ENCODE data around the gene TRAF3. TPM values are rescaled to one million over a fixed set of nuclear protein-coding genes. Genes with fewer than 3 reads are reported as not detected.

The TRAF3 gene
- total RNA-seq, 1 experiment from 2014 or later = 37.6 TPM

DNA sequence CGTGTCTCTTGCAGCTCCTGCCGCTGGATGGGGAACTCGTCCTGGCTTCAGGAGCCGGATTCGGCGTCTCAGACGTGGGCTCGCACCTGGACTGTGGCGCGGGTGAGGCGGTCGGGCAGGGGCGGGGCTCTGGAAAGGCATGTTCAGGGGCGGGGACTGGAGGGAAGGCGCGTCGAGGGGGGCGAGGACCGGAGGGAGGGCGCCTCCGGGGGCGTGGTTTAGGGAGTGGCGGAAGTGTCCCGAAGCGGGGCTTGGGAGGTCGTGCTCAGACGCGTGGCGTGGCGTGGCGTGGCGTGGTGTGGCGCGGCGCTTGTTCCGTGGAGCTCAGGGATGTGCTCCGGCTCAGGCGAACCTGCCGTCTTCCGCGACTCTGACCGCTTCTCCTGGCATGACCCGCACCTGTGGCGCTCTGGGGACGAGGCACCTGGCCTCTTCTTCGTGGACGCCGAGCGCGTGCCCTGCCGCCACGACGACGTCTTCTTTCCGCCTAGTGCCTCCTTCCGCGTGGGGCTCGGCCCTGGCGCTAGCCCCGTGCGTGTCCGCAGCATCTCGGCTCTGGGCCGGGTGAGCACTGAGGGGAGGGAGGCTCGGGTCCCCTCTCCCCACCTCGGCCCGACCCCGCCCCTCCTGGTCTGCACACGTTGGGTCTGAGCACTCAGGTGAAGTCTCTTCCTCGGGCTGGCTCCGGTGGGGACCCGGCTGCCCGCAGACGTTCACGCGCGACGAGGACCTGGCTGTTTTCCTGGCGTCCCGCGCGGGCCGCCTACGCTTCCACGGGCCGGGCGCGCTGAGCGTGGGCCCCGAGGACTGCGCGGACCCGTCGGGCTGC, 151.4 kb downstream of the TRAF3 start:
- in situ Hi-C loops (cut with HindIII; ENCODE audit: low pct_unique_long_range_greater_than_20kb, low sequenced_read_pairs) (no loop called here), intact Hi-C loops (cut with micrococcal nuclease; ENCODE audit: unreplicated experiment) (no loop called here)
- CTCF ChIA-PET = no interaction called here
- no peak for DNase-seq (ENCODE audit: low read depth, low spot score)
- no TSS peak for BruUV-seq (replicated peaks)
- H3K4me1 ChIP-seq (ENCODE audit: control insufficient read depth, insufficient read depth, low read length) = peaks cover 2% of the 10 kb centered on the region; the same call in 1 of the 2 replicates
- peak; percentile 50 for ATAC-seq
- no peaks in the 10 kb centered on the region for H3K9me3 ChIP-seq (ENCODE audit: control insufficient read depth, insufficient read depth, low read depth, low read length)
- TF ChIP-seq REST (IDR thresholded peaks at IDR 0.05; ENCODE audit: insufficient read depth in 1 of 2, low read depth in 2 of 2, low read length in 1 of 2) = no peak
- TF ChIP-seq POLR2AphosphoS5 (IDR thresholded peaks at IDR 0.05; ENCODE audit: low read depth, low read length) = no peak
- TF ChIP-seq, protein P1, sequence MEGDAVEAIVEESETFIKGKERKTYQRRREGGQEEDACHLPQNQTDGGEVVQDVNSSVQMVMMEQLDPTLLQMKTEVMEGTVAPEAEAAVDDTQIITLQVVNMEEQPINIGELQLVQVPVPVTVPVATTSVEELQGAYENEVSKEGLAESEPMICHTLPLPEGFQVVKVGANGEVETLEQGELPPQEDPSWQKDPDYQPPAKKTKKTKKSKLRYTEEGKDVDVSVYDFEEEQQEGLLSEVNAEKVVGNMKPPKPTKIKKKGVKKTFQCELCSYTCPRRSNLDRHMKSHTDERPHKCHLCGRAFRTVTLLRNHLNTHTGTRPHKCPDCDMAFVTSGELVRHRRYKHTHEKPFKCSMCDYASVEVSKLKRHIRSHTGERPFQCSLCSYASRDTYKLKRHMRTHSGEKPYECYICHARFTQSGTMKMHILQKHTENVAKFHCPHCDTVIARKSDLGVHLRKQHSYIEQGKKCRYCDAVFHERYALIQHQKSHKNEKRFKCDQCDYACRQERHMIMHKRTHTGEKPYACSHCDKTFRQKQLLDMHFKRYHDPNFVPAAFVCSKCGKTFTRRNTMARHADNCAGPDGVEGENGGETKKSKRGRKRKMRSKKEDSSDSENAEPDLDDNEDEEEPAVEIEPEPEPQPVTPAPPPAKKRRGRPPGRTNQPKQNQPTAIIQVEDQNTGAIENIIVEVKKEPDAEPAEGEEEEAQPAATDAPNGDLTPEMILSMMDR (IDR thresholded peaks at IDR 0.05) = no peak
- no peak for TF ChIP-seq TCF7L2 (IDR thresholded peaks at IDR 0.05; ENCODE audit: low read depth, low read length)
- no peak for TF ChIP-seq SIN3A (IDR thresholded peaks at IDR 0.05; ENCODE audit: borderline replicate concordance, insufficient read depth, low read depth, low read length)
- H3K27ac ChIP-seq (ENCODE audit: low read length) = no peak overlapping the region
- no peaks in the 10 kb centered on the region for H3K27me3 ChIP-seq (ENCODE audit: control insufficient read depth, insufficient read depth, low read length)
- POLR2A ChIA-PET = no interaction called here
- H3K4me3 ChIP-seq (ENCODE audit: low read depth in 2 of 2, low read length in 2 of 2) = peak overlapping the region; percentile 5 to 29; a peak in 2 of 4 replicates
- no peaks in the 10 kb centered on the region for H3K36me3 ChIP-seq (ENCODE audit: control insufficient read depth, insufficient read depth, low read length)

GRCh38 chr14:102929241-102930137, 152.2 kb downstream of the TRAF3 start:
- in situ Hi-C loops (cut with HindIII; ENCODE audit: low pct_unique_long_range_greater_than_20kb, low sequenced_read_pairs) = no loop called here
- H3K27me3 ChIP-seq (ENCODE audit: control insufficient read depth, insufficient read depth, low read length) = no peaks in the 10 kb centered on the region
- TF ChIP-seq, protein P1 (IDR thresholded peaks at IDR 0.05) = no peak
- TF ChIP-seq POLR2AphosphoS5 (IDR thresholded peaks at IDR 0.05; ENCODE audit: low read depth, low read length) (no peak), TCF7L2 (IDR thresholded peaks at IDR 0.05; ENCODE audit: low read depth, low read length) (no peak), REST (IDR thresholded peaks at IDR 0.05; ENCODE audit: insufficient read depth in 1 of 2, low read depth in 2 of 2, low read length in 1 of 2) (no peak), SIN3A (IDR thresholded peaks at IDR 0.05; ENCODE audit: borderline replicate concordance, insufficient read depth, low read depth, low read length) (no peak)
- no peak overlapping the region for H3K4me3 ChIP-seq (ENCODE audit: low read depth in 2 of 2, low read length in 2 of 2)
- no peak for DNase-seq (ENCODE audit: low read depth, low spot score)
- H3K9me3 ChIP-seq (ENCODE audit: control insufficient read depth, insufficient read depth, low read depth, low read length) = no peaks in the 10 kb centered on the region
- no peak overlapping the region for H3K27ac ChIP-seq (ENCODE audit: low read length)
- ChIA-PET POLR2A (no interaction called here), CTCF (no interaction called here)
- intact Hi-C loops (cut with micrococcal nuclease; ENCODE audit: unreplicated experiment) = no loop called here
- H3K4me1 ChIP-seq (ENCODE audit: control insufficient read depth, insufficient read depth, low read length) = peaks cover 2% of the 10 kb centered on the region; the same call in 1 of the 2 replicates
- no peak for ATAC-seq
- no TSS peak for BruUV-seq (replicated peaks)
- no peaks in the 10 kb centered on the region for H3K36me3 ChIP-seq (ENCODE audit: control insufficient read depth, insufficient read depth, low read length)

Measured in Panc1 (cell line).